Gastrocnemius medialis (tissue), 4 donors: ENCODE measurements around the gene EGFL7.

ENCODE experiments used
- CTCF ChIP-seq, 5 experiments: fragments of 450-650 bp in 3 of 5; fragments of 200-600 bp in 2 of 5; sonication (generic) in 2 of 5; IDR thresholded peaks in 4 of 5; conservative IDR thresholded peaks in 1 of 5; 1 replicate in 4 of 5; 2 replicates in 1 of 5; pipeline ENCODE4 v1.5.1; 2016 to 2019; ENCODE audit warnings: antibody characterized with exemption in 5 of 5, mild to moderate bottlenecking in 3 of 5, moderate library complexity in 3 of 5
- POLR2A ChIP-seq, 2 donors: fragments of 450-650 bp; IDR thresholded peaks; one replicate each; pipeline ENCODE4 v1.6.1; 2017; ENCODE audit warnings: antibody characterized with exemption in 2 of 2, mild to moderate bottlenecking in 2 of 2, moderate library complexity in 2 of 2

- no peak for TF ChIP-seq CTCF (IDR thresholded peaks at IDR 0.05 in 4 of 5, conservative IDR thresholded peaks at IDR 0.05 in 1 of 5)
- no peak for TF ChIP-seq POLR2A (IDR thresholded peaks at IDR 0.05)
Measured at GRCh38 chr9:136711751-136712689, 49.3 kb downstream of the EGFL7 start, which contains the start of gene DIPK1B.
